Activated gamma-delta T cell treated with anti-CD3 and anti-CD28 coated beads, Interleukin-2, amount 50 U/mL, for 16 hours (primary cell): ENCODE results near the gene UBE2B.
A peak's percentile ranks its signal among the peaks of the same experiment; 100 is the strongest.
"Not testable (repeated sequence)": the region's sequence is repeated elsewhere in the genome, so short reads cannot be mapped to it uniquely, and the experiment has no call there.

Experiments used
- DNase-seq: peaks from one replicate; pipeline ENCODE4 v3.0.0-alpha.2; 2020; ENCODE audit warnings: low read depth

UBE2B gene

GRCh38 chr5:134370871-134371833, at the start of gene UBE2B:
TSS of gene UBE2B (plus strand) at chr5:134371569. CDS start at chr5:134371596, 27 bp downstream.
- DNase-seq, result peak; percentile 97

- no peak for DNase-seq
These were observed 44.0 kb upstream of the UBE2B start for GRCh38 chr5:134327327-134327726.

GRCh38 chr5:134328619-134329018, 42.8 kb upstream of the UBE2B start:
- DNase-seq, result no peak

- DNase-seq, result not testable (repeated sequence)
These were observed 34.5 kb upstream of the UBE2B start for GRCh38 chr5:134336833-134337232.

- DNase-seq, result not testable (repeated sequence)
These were observed 27.9 kb upstream of the UBE2B start for GRCh38 chr5:134343500-134343899.

GRCh38 chr5:134345476-134345875, 25.9 kb upstream of the UBE2B start:
- not testable (repeated sequence) for DNase-seq

- no peak for DNase-seq
These were observed 25.4 kb upstream of the UBE2B start for GRCh38 chr5:134345996-134346395.

GRCh38 chr5:134349463-134349862, 21.9 kb upstream of the UBE2B start:
- DNase-seq, result no peak

GRCh38 chr5:134355681-134356080, 15.7 kb upstream of the UBE2B start:
- no peak for DNase-seq

GRCh38 chr5:134365604-134366003, 5.8 kb upstream of the UBE2B start:
- DNase-seq, result no peak

- no peak for DNase-seq
These were observed 978 bp upstream of the UBE2B start for GRCh38 chr5:134370311-134370870.

- no peak for DNase-seq
These were observed 518 bp downstream of the UBE2B start for GRCh38 chr5:134371834-134372340.

GRCh38 chr5:134373633-134374032, 2.3 kb downstream of the UBE2B start:
- not testable (repeated sequence) for DNase-seq

- no peak for DNase-seq
These were observed 2.9 kb downstream of the UBE2B start for GRCh38 chr5:134374232-134374631.

GRCh38 chr5:134380346-134380745, 9.0 kb downstream of the UBE2B start:
- DNase-seq, result no peak

GRCh38 chr5:134382204-134382603, 10.8 kb downstream of the UBE2B start:
- not testable (repeated sequence) for DNase-seq

GRCh38 chr5:134383980-134384697, 12.8 kb downstream of the UBE2B start:
- no peak for DNase-seq

- no peak for DNase-seq
These were observed 16.1 kb downstream of the UBE2B start for GRCh38 chr5:134387443-134387842.

- DNase-seq, result no peak
These were observed 20.9 kb downstream of the UBE2B start for GRCh38 chr5:134392301-134392700.

- DNase-seq, result no peak
These were observed 23.6 kb downstream of the UBE2B start for GRCh38 chr5:134394932-134395331.

GRCh38 chr5:134396274-134396673, 24.9 kb downstream of the UBE2B start:
- DNase-seq, result no peak

- no peak for DNase-seq
These were observed 25.8 kb downstream of the UBE2B start for GRCh38 chr5:134397196-134397595.
